SU-DHL-6 (cell line): ENCODE measurements around the gene STK4.

Experiments
- EZH2phosphoT487 ChIP-seq: fragments of 200-600 bp; sonication (generic), shearing (Covaris generic); conservative IDR thresholded peaks from 2 replicates; pipeline ENCODE4 v1.6.1; 2018; ENCODE audit warnings: mild to moderate bottlenecking, antibody characterized with exemption, low read length, moderate library complexity, mixed read lengths
- TF ChIP-seq, protein P1 (sequence below): fragments of 200-600 bp; sonication (generic); IDR thresholded peaks from one replicate; pipeline ENCODE4 v1.5.1; 2017; ENCODE audit warnings: antibody characterized with exemption, mild to moderate bottlenecking, low read length, moderate library complexity; ENCODE audit not compliant: insufficient read depth, poor library complexity, severe bottlenecking

DNA sequence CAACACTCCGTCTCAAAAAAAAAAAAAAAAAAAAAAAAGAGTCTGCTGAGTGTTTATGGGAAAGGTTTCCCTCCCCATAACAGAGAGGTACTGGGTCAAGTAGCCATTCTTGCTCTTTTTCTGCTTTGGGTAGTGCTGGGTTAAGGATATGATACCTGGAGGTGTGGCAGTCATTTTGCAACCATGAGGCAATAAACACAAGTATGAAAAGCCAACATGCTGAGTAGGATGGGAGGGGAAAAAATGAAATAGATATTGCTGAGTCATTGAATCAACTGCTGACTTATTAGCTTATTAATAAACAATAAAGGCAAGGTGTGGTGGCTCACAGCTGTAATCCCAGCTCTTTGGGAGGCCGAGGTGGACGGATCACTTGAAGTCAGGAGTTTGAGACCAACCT lies 3.8 kb upstream of the STK4 start:
- TF ChIP-seq, protein P1, sequence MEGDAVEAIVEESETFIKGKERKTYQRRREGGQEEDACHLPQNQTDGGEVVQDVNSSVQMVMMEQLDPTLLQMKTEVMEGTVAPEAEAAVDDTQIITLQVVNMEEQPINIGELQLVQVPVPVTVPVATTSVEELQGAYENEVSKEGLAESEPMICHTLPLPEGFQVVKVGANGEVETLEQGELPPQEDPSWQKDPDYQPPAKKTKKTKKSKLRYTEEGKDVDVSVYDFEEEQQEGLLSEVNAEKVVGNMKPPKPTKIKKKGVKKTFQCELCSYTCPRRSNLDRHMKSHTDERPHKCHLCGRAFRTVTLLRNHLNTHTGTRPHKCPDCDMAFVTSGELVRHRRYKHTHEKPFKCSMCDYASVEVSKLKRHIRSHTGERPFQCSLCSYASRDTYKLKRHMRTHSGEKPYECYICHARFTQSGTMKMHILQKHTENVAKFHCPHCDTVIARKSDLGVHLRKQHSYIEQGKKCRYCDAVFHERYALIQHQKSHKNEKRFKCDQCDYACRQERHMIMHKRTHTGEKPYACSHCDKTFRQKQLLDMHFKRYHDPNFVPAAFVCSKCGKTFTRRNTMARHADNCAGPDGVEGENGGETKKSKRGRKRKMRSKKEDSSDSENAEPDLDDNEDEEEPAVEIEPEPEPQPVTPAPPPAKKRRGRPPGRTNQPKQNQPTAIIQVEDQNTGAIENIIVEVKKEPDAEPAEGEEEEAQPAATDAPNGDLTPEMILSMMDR = no peak
- no peak for TF ChIP-seq EZH2phosphoT487
